Activated CD8-positive, alpha-beta T cell treated with anti-CD3 and anti-CD28 coated beads for 36 hours (primary cell): ENCODE measurements around the gene MAP2. TPM values are rescaled to one million over a fixed set of nuclear protein-coding genes. Genes with fewer than 3 reads are reported as not detected.

Source experiments
- ATAC-seq: fragments of 200-7000 bp; cut with Tn5 transposase; one replicate; pipeline ENCODE4 v1.10.0; 2021; ENCODE audit warnings: mild to moderate bottlenecking, moderate library complexity
- CTCF ChIA-PET: fragments of 350-600 bp; sonication (Branson Sonifier 250); formaldehyde crosslinking; loops from one replicate; lab custom pipeline; 2021; ENCODE audit warnings: antibody characterized with exemption; lab: Charles Lee
- POLR2A ChIA-PET: fragments of 350-600 bp; sonication (Branson Sonifier 250); formaldehyde crosslinking; loops from one replicate; lab custom pipeline; 2021; ENCODE audit warnings: antibody characterized with exemption; lab: Charles Lee
- DNase-seq: peaks from one replicate; pipeline ENCODE4 v3.0.0-alpha.2; 2020
- H3K27ac Mint-ChIP-seq: one replicate; pipeline ENCODE4 v1.8.0; 2021; ENCODE audit warnings: mild to moderate bottlenecking, mixed read lengths
- H3K27me3 Mint-ChIP-seq: one replicate; pipeline ENCODE4 v1.8.0; 2021; ENCODE audit warnings: mixed read lengths
- H3K36me3 Mint-ChIP-seq: one replicate; pipeline ENCODE4 v1.8.0; 2021; ENCODE audit warnings: low read depth, mixed read lengths
- H3K4me1 Mint-ChIP-seq: one replicate; pipeline ENCODE4 v1.8.0; 2021; ENCODE audit warnings: low read depth, mixed read lengths
- H3K4me3 Mint-ChIP-seq: one replicate; pipeline ENCODE4 v1.8.0; 2021; ENCODE audit warnings: mild to moderate bottlenecking, moderate library complexity, mixed read lengths
- H3K9me3 Mint-ChIP-seq: one replicate; pipeline ENCODE4 v1.8.0; 2021; ENCODE audit warnings: mixed read lengths
- intact Hi-C: fragments of 100-400 bp; cut with micrococcal nuclease; formaldehyde crosslinking; loops from one replicate; pipeline ENCODE4 v1.10.0; 2022
- total RNA-seq, 2 experiments: library from RNA; stranded (reverse); gene quantifications; one replicate each; pipeline ENCODE4 v1.2.3, GENCODE V29; 2021
- TF ChIP-seq, protein P1 (sequence below): fragments of 200-600 bp; IDR thresholded peaks from one replicate; pipeline ENCODE4 v1.8.0; 2022; ENCODE audit warnings: antibody characterized with exemption, mild to moderate bottlenecking

MAP2 gene
- total RNA-seq, 2 experiments from 2014 or later: not detected

GRCh38 chr2:209680596-209680995, 256.7 kb downstream of the MAP2 start:
- H3K27ac Mint-ChIP-seq: no peak overlapping the region
- ChIA-PET POLR2A (no interaction called here), CTCF (no interaction called here)
- no peaks in the 10 kb centered on the region for H3K36me3 Mint-ChIP-seq
- no peak for ATAC-seq
- DNase-seq: no peak
- H3K4me3 Mint-ChIP-seq: no peak overlapping the region
- no peaks in the 10 kb centered on the region for H3K9me3 Mint-ChIP-seq
- H3K4me1 Mint-ChIP-seq: no peaks in the 10 kb centered on the region
- TF ChIP-seq, protein P1, sequence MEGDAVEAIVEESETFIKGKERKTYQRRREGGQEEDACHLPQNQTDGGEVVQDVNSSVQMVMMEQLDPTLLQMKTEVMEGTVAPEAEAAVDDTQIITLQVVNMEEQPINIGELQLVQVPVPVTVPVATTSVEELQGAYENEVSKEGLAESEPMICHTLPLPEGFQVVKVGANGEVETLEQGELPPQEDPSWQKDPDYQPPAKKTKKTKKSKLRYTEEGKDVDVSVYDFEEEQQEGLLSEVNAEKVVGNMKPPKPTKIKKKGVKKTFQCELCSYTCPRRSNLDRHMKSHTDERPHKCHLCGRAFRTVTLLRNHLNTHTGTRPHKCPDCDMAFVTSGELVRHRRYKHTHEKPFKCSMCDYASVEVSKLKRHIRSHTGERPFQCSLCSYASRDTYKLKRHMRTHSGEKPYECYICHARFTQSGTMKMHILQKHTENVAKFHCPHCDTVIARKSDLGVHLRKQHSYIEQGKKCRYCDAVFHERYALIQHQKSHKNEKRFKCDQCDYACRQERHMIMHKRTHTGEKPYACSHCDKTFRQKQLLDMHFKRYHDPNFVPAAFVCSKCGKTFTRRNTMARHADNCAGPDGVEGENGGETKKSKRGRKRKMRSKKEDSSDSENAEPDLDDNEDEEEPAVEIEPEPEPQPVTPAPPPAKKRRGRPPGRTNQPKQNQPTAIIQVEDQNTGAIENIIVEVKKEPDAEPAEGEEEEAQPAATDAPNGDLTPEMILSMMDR: no peak
- intact Hi-C loops: no loop called here
- H3K27me3 Mint-ChIP-seq: no peaks in the 10 kb centered on the region

DNA sequence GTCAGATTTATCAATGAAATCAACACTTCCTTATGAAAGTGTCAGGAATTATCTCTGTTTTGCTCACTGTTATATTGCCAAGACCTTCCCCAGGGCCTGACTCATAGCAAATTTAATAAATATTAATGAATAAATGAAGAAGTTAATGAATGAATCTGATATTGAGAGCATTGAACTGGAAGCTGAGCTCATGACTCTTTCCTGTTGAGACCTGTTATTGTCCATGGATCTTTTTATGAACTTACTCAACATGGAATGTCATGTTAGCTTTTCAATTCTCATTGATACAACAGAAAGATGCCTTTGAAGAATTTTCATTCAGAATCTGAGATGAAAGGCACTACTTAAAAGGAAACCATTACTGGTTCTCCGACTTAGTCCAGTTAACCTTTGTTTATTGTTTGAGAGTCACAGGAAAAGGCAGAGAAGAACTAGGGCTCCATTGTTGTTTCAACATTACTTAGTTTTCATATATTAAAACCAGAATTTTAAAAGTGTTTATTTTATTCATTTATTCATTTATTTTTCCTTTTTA, 257.4 kb downstream of the MAP2 start:
- no peak overlapping the region for H3K27ac Mint-ChIP-seq
- ATAC-seq: no peak
- CTCF ChIA-PET: no interaction called here
- no peaks in the 10 kb centered on the region for H3K36me3 Mint-ChIP-seq
- H3K4me3 Mint-ChIP-seq: no peak overlapping the region
- H3K9me3 Mint-ChIP-seq: no peaks in the 10 kb centered on the region
- POLR2A ChIA-PET: no interaction called here
- no peaks in the 10 kb centered on the region for H3K4me1 Mint-ChIP-seq
- TF ChIP-seq, protein P1: no peak
- no peak for DNase-seq
- intact Hi-C loops: no loop called here
- no peaks in the 10 kb centered on the region for H3K27me3 Mint-ChIP-seq

DNA sequence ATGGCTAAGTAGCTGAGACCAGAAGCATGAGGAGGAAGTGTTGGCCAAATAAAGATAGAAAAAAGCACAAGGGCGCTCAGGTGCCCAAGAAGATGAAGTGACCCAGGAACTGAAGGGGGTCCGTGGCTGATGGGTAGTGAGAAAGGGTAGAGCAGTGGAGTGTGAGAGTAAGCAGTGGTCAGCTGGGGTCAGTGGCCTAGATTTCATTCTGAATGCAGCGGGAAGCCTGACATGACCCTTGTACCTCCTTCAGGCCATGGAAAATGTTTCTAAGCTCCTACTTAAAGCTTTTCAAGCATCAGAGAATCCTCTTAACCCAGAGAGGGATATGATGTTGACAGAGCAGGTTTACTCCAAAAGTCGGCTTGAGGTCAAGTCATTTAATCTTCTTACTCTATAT, 258.8 kb downstream of the MAP2 start:
- TF ChIP-seq, protein P1: no peak
- Mint-ChIP-seq H3K9me3 (no peaks in the 10 kb centered on the region), H3K27me3 (no peaks in the 10 kb centered on the region), H3K4me3 (no peak overlapping the region), H3K36me3 (no peaks in the 10 kb centered on the region), H3K27ac (no peak overlapping the region), H3K4me1 (no peaks in the 10 kb centered on the region)
- intact Hi-C loops: no loop called here
- ATAC-seq: no peak
- ChIA-PET CTCF (no interaction called here), POLR2A (no interaction called here)
- DNase-seq: no peak

DNA sequence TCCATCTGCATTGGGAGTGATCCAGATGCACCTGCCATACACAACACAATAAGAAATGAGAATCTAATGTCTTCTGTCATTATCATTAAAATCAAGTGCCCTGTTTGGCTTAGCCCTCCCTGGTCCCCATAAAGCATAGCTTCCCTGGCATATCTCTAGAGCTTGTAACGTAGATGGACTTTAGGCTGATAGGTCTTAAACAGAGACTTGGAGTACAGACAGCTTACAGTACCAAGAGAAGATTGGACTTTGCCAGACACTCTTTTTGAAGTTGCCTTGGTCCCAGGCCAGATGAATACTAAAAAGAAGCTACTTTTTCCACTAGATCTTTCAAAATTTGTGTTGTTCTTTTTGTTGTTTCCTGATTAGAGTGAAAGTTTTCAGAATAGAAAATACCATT, 261.5 kb downstream of the MAP2 start:
- no peak overlapping the region for H3K27ac Mint-ChIP-seq
- no peaks in the 10 kb centered on the region for H3K4me1 Mint-ChIP-seq
- no peaks in the 10 kb centered on the region for H3K36me3 Mint-ChIP-seq
- TF ChIP-seq, protein P1: no peak
- no peak overlapping the region for H3K4me3 Mint-ChIP-seq
- no peaks in the 10 kb centered on the region for H3K9me3 Mint-ChIP-seq
- no peaks in the 10 kb centered on the region for H3K27me3 Mint-ChIP-seq
- no peak for DNase-seq
- no peak for ATAC-seq
- intact Hi-C loops: no loop called here
- ChIA-PET CTCF (no interaction called here), POLR2A (no interaction called here)

- DNase-seq (no peak), ATAC-seq (no peak)
- Mint-ChIP-seq H3K4me3 (no peak overlapping the region), H3K4me1 (no peaks in the 10 kb centered on the region), H3K9me3 (no peaks in the 10 kb centered on the region), H3K27ac (no peak overlapping the region), H3K27me3 (no peaks in the 10 kb centered on the region), H3K36me3 (no peaks in the 10 kb centered on the region)
- ChIA-PET CTCF (no interaction called here), POLR2A (no interaction called here)
- TF ChIP-seq, protein P1: no peak
- intact Hi-C loops: no loop called here
Measured at GRCh38 chr2:209685963-209686362, 262.1 kb downstream of the MAP2 start.
